ENCODE results near the gene SUFU. TPM values are rescaled to one million over a fixed set of nuclear protein-coding genes. Genes with fewer than 3 reads are reported as not detected.
"Not testable (repeated sequence)": the region's sequence is repeated elsewhere in the genome, so short reads cannot be mapped to it uniquely, and the experiment has no call there.

SUFU gene
- 13.3 and 16.7 TPM in 2 replicates for total RNA-seq
- 2.4 TPM for total RNA-seq (2013)
- polyA plus RNA-seq, result 4.8 and 5.2 TPM in 2 replicates
- 3.2 and 4.4 TPM in 2 replicates for polyA minus RNA-seq

GRCh38 chr10:102503264-102504178, at the start of gene SUFU:
SUFU (plus strand) TSS chr10:102503972; CDS start chr10:102504153, 181 bp downstream.
- POLR2A ChIA-PET, result interaction anchor here (0.6 to 2.2 kb wide), 12 partner anchors 8 to 210 kb away, joined by 3 to 10 read pairs (median 4); partner anchors contain the start of genes CUEDC2, FBXL15, NFKB2 and TRIM8
- H3K79me2 ChIP-seq (ENCODE audit: control insufficient read depth, insufficient read depth, low read length), result peaks cover 75% of the 10 kb centered on the region
- intact Hi-C loops (cut with micrococcal nuclease), result loop anchor here (1.0 to 5.0 kb wide), 11 partner anchors 81 to 1591 kb away; partner anchors contain the start of genes ARL3, ELOVL3, GBF1 and NT5C2
- peak within 1 kb of the TSS; percentile 94 for H2AFZ ChIP-seq (ENCODE audit: insufficient read depth, low read depth, low read length, poor library complexity, severe bottlenecking)
- H3K4me2 ChIP-seq (replicated peaks; ENCODE audit: low read depth, low read length, poor library complexity, severe bottlenecking), result peak within 1 kb of the TSS; percentile 100
- TF ChIP-seq CTCF (IDR thresholded peaks at IDR 0.05), result peak; percentile 93
- no peak for TF ChIP-seq EZH2 (IDR thresholded peaks at IDR 0.05; ENCODE audit: borderline replicate concordance, insufficient read depth, low read depth, low read length, poor library complexity, severe bottlenecking)
- H3K4me3 ChIP-seq (ENCODE audit: control extremely low read depth in 1 of 5, extremely low read depth in 1 of 5, insufficient read depth in 1 of 5, low read depth in 2 of 5, low read length in 4 of 5), result peak within 1 kb of the TSS; percentile 86 to 99 (median 92)
- H3K27ac ChIP-seq (ENCODE audit: low read length in 2 of 2), result peak within 1 kb of the TSS; percentile 71 to 78
- peak within 1 kb of the TSS; percentile 91 for H3K9ac ChIP-seq (ENCODE audit: low read length)
- DNase-seq (peak; percentile 99), ATAC-seq (ENCODE audit: low read depth) (peak; percentile 72)
- CTCF ChIA-PET, result interaction anchor here (0.6 to 7.8 kb wide), 17 partner anchors 8 to 399 kb away, joined by 3 to 110 read pairs (median 4); partner anchors contain the start of genes ARL3, FBXL15, NFKB2 and SFXN2
- Mint-ChIP-seq H3K4me1 (peaks cover 25% of the 10 kb centered on the region), H3K9me3 (ENCODE audit: insufficient read depth) (no peaks in the 10 kb centered on the region), H3K4me3 (no peak within 1 kb of the TSS), H3K27me3 (no peaks in the 10 kb centered on the region), H3K27ac (peak within 1 kb of the TSS; percentile 86)
- peaks cover 21% of the 10 kb centered on the region for H4K20me1 ChIP-seq (ENCODE audit: control insufficient read depth, insufficient read depth, low read length, poor library complexity, severe bottlenecking)
- peaks cover 24 to 28% of the 10 kb centered on the region in 2 donors for H3K4me1 ChIP-seq (ENCODE audit: control insufficient read depth in 2 of 2, insufficient read depth in 2 of 2, low read length in 2 of 2)
- peaks cover 0 to 6% of the 10 kb centered on the region in 2 experiments for H3K36me3 ChIP-seq (replicated peaks in 1 of 2; ENCODE audit: control extremely low read depth in 1 of 2, control insufficient read depth in 1 of 2, extremely low read depth in 1 of 2, insufficient read depth in 2 of 2, low read length in 1 of 2)
- H3K9me3 ChIP-seq (ENCODE audit: control extremely low read depth in 1 of 3, control insufficient read depth in 2 of 3, insufficient read depth in 1 of 3, low read length in 2 of 3), result no peaks in the 10 kb centered on the region
- no peaks in the 10 kb centered on the region for H3K27me3 ChIP-seq (replicated peaks in 1 of 4; ENCODE audit: control extremely low read depth in 1 of 4, control insufficient read depth in 3 of 4, insufficient read depth in 4 of 4, low read length in 3 of 4)
- under 1% methylated on average over 39 of the region's 44 CpGs for WGBS (ENCODE audit: insufficient coverage)

- DNase-seq; H3K27ac ChIP-seq (ENCODE audit: low read length in 2 of 2); H3K9me3 ChIP-seq (ENCODE audit: control extremely low read depth in 1 of 3, control insufficient read depth in 2 of 3, insufficient read depth in 1 of 3, low read length in 2 of 3); ATAC-seq (ENCODE audit: low read depth); H3K27me3 ChIP-seq (replicated peaks in 1 of 4; ENCODE audit: control extremely low read depth in 1 of 4, control insufficient read depth in 3 of 4, insufficient read depth in 4 of 4, low read length in 3 of 4); H3K4me2 ChIP-seq (replicated peaks; ENCODE audit: low read depth, low read length, poor library complexity, severe bottlenecking); H2AFZ ChIP-seq (ENCODE audit: insufficient read depth, low read depth, low read length, poor library complexity, severe bottlenecking); H3K4me1 ChIP-seq (ENCODE audit: control insufficient read depth in 2 of 2, insufficient read depth in 2 of 2, low read length in 2 of 2); H3K9ac ChIP-seq (ENCODE audit: low read length); H3K9me3 Mint-ChIP-seq (ENCODE audit: insufficient read depth); POLR2A ChIA-PET; H3K4me3 ChIP-seq (ENCODE audit: control extremely low read depth in 1 of 5, extremely low read depth in 1 of 5, insufficient read depth in 1 of 5, low read depth in 2 of 5, low read length in 4 of 5); H3K27ac Mint-ChIP-seq; intact Hi-C loops (cut with micrococcal nuclease); CTCF ChIA-PET; H3K27me3 Mint-ChIP-seq; H3K4me3 Mint-ChIP-seq: not testable (repeated sequence)
- H3K79me2 ChIP-seq (ENCODE audit: control insufficient read depth, insufficient read depth, low read length), result peaks cover 11% of the 10 kb centered on the region
- peaks cover 12% of the 10 kb centered on the region for H3K4me1 Mint-ChIP-seq
- H4K20me1 ChIP-seq (ENCODE audit: control insufficient read depth, insufficient read depth, low read length, poor library complexity, severe bottlenecking), result peaks cover 13% of the 10 kb centered on the region
- peaks cover 0 to 20% of the 10 kb centered on the region in 2 experiments for H3K36me3 ChIP-seq (replicated peaks in 1 of 2; ENCODE audit: control extremely low read depth in 1 of 2, control insufficient read depth in 1 of 2, extremely low read depth in 1 of 2, insufficient read depth in 2 of 2, low read length in 1 of 2)
- WGBS (ENCODE audit: insufficient coverage), result 93% methylated on average over 10 of the region's 13 CpGs
Observed at GRCh38 chr10:102454662-102455487, 48.9 kb upstream of the SUFU start.

Data from B cell (primary cell).